Nephron progenitor cell (in vitro differentiated cells): ENCODE measurements around the gene IL16.

ENCODE experiments used
- DNase-seq: peaks from one replicate; pipeline ENCODE4 v3.0.0; 2021
- H3K27ac Mint-ChIP-seq: 2 replicates; pipeline ENCODE4 v1.8.0; 2021; ENCODE audit warnings: mild to moderate bottlenecking, moderate library complexity, mixed read lengths
- H3K27me3 Mint-ChIP-seq: 2 replicates; pipeline ENCODE4 v1.8.0; 2021; ENCODE audit warnings: mild to moderate bottlenecking, low read depth, mixed read lengths; ENCODE audit not compliant: poor library complexity
- H3K36me3 Mint-ChIP-seq: 2 replicates; pipeline ENCODE4 v1.8.0; 2021; ENCODE audit warnings: low read depth, mixed read lengths
- H3K4me1 Mint-ChIP-seq: 2 replicates; pipeline ENCODE4 v1.8.0; 2021; ENCODE audit warnings: mixed read lengths
- H3K4me3 Mint-ChIP-seq: 2 replicates; pipeline ENCODE4 v1.8.0; 2021; ENCODE audit warnings: mild to moderate bottlenecking, moderate library complexity, mixed read lengths
- H3K9me3 Mint-ChIP-seq: 2 replicates; pipeline ENCODE4 v1.8.0; 2021; ENCODE audit warnings: mild to moderate bottlenecking, moderate library complexity, mixed read lengths
- CTCF ChIP-seq: fragments of 200-600 bp; sonication (generic); IDR thresholded peaks from 2 replicates; pipeline ENCODE4 v1.5.0; 2021; ENCODE audit warnings: antibody characterized with exemption

IL16 gene

GRCh38 chr15:81176291-81176893, 20.3 kb upstream of the IL16 start:
- Mint-ChIP-seq H3K4me1 (no peaks in the 10 kb centered on the region), H3K4me3 (no peak overlapping the region), H3K36me3 (no peaks in the 10 kb centered on the region), H3K9me3 (no peaks in the 10 kb centered on the region), H3K27ac (no peak overlapping the region), H3K27me3 (peaks cover 14% of the 10 kb centered on the region)
- DNase-seq: no peak
- no peak for TF ChIP-seq CTCF

GRCh38 chr15:81178365-81178764, 18.3 kb upstream of the IL16 start:
- Mint-ChIP-seq H3K4me3 (no peak overlapping the region), H3K36me3 (no peaks in the 10 kb centered on the region), H3K27ac (no peak overlapping the region), H3K27me3 (peaks cover 10% of the 10 kb centered on the region), H3K4me1 (peaks cover 14% of the 10 kb centered on the region), H3K9me3 (no peaks in the 10 kb centered on the region)
- TF ChIP-seq CTCF: no peak
- DNase-seq: no peak

GRCh38 chr15:81181220-81181619, 15.5 kb upstream of the IL16 start:
- no peak overlapping the region for H3K4me3 Mint-ChIP-seq
- H3K9me3 Mint-ChIP-seq: no peaks in the 10 kb centered on the region
- no peaks in the 10 kb centered on the region for H3K36me3 Mint-ChIP-seq
- TF ChIP-seq CTCF: no peak
- H3K27ac Mint-ChIP-seq: no peak overlapping the region
- no peak for DNase-seq
- peaks cover 16% of the 10 kb centered on the region for H3K27me3 Mint-ChIP-seq
- peaks cover 20% of the 10 kb centered on the region for H3K4me1 Mint-ChIP-seq

GRCh38 chr15:81182031-81182755, 14.5 kb upstream of the IL16 start:
- Mint-ChIP-seq H3K27me3 (peaks cover 17% of the 10 kb centered on the region), H3K27ac (no peak overlapping the region), H3K36me3 (no peaks in the 10 kb centered on the region), H3K9me3 (no peaks in the 10 kb centered on the region), H3K4me1 (peaks cover 20% of the 10 kb centered on the region), H3K4me3 (no peak overlapping the region)
- TF ChIP-seq CTCF: no peak
- DNase-seq: no peak

- no peak overlapping the region for H3K27ac Mint-ChIP-seq
- no peaks in the 10 kb centered on the region for H3K9me3 Mint-ChIP-seq
- H3K4me1 Mint-ChIP-seq: peaks cover 20% of the 10 kb centered on the region
- H3K36me3 Mint-ChIP-seq: no peaks in the 10 kb centered on the region
- H3K4me3 Mint-ChIP-seq: no peak overlapping the region
- no peak for DNase-seq
- peaks cover 18% of the 10 kb centered on the region for H3K27me3 Mint-ChIP-seq
- no peak for TF ChIP-seq CTCF
These were observed 13.8 kb upstream of the IL16 start for GRCh38 chr15:81182756-81183438.
